AG10803 (cell line): Measurements from ENCODE around the gene FBXO3.

Source experiments
- DNase-seq: peaks from one replicate; pipeline ENCODE4 v3.0.0; 2010; ENCODE audit warnings: low read depth
- H3K4me3 ChIP-seq: 2 replicates; pipeline ENCODE4 v1.5.1; 2011; ENCODE audit warnings: mild to moderate bottlenecking, low read length, control low read depth
- CTCF ChIP-seq: conservative IDR thresholded peaks from 2 replicates; pipeline ENCODE4 v1.5.1; 2011; ENCODE audit warnings: mild to moderate bottlenecking, low read length, control low read depth, inconsistent platforms

FBXO3 gene

GRCh38 chr11:33770236-33770635, 4.1 kb downstream of the FBXO3 start:
- no peak for TF ChIP-seq CTCF
- no peak for DNase-seq
- H3K4me3 ChIP-seq, result no peak overlapping the region

DNA sequence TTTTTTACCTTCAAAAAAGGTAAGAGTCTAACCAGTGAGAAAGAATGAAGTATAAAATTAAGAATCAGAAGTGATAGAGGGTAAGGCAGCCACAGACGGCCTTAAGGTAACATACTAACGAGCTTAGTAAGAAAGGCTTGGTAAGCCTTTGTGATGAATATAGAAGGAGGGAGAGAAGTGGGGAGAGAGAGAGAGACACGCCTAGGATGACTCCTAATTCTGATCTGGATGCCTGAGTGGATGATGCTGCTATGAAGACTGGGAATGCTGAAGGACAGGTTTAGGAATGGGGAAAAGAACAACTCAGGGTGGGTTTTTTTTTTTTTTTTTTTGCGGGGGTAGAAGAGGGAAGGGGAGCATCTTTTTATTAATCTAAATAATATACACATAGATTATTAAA, 4.8 kb downstream of the FBXO3 start:
- TF ChIP-seq CTCF, result no peak
- DNase-seq, result no peak
- H3K4me3 ChIP-seq, result no peak overlapping the region

GRCh38 chr11:33767624-33768023, 6.7 kb downstream of the FBXO3 start:
- no peak for DNase-seq
- no peak for TF ChIP-seq CTCF
- H3K4me3 ChIP-seq, result no peak overlapping the region

DNA sequence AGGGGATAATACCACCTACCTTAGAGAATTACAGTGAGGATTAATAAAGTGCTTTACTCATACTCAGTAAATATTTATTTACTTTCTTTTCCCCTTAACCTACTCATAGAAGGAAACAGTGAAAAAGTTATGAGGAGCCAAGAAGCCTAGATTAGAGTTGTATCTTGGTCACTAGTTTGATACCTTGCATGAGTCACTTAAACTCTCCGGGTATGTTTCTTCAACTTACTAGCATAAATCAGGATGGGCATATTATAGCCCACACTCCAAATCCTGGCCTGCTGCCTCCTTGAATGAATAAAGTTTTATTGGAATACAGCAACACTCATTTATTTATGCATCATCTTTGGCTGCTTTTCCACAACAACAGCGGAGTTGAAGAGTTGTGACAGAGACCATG, 8.2 kb downstream of the FBXO3 start:
- DNase-seq, result no peak
- no peak for TF ChIP-seq CTCF

DNA sequence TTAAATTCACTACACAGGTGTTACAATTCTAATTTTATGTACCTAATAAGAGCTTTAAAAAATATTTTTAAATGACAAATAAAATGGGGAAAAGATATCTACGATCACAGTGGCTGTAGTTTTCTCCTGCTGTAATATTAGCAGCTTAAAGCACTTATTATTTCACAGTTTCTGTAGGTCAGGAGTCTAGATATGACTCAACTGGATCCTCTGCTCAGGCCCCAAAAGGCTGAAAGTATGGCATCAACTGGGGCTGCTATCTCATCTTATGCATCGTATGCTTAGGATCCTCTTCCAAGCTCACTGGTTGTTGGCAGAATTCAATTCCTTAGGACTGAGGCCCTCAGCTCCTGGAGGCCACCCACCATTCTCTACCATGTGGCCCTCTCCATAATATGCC, 12.8 kb downstream of the FBXO3 start:
- DNase-seq, result no peak
- H3K4me3 ChIP-seq, result no peak overlapping the region
- TF ChIP-seq CTCF, result no peak

More for the DNA sequence above, 8.2 kb downstream of the FBXO3 start:
- no peak overlapping the region for H3K4me3 ChIP-seq

DNA sequence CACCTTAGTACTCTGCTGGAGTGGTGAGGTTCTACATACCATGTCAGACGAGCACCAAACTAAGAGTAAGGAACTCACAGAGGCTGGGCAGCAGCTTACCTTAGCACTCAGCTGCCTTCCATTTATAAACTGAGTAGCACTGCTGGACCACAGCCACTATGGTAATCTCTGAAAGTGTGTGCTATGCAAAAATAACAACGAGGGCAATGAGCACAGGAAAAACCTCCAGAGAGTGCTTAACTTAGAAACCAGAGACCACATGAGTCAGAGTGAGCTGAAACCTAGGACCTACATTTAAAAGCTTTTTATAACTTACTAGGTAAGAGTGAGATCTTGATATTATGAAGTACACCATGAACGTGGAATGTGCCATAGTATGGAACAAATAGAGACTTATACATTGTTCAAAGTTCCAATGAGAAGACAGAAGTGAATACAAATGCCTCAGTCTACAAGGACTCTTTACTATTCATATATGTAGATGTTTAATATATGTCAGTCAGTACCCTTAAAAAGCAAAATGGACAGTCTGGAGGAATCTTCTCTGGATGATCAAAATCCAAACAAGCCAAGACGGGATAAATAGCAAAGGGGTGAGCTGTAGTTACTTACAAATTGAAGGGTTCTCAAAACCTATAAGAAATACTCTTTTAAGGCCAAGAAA, 20.9 kb downstream of the FBXO3 start:
- H3K4me3 ChIP-seq, result no peak overlapping the region
- peak; percentile 31 for DNase-seq
- no peak for TF ChIP-seq CTCF

DNA sequence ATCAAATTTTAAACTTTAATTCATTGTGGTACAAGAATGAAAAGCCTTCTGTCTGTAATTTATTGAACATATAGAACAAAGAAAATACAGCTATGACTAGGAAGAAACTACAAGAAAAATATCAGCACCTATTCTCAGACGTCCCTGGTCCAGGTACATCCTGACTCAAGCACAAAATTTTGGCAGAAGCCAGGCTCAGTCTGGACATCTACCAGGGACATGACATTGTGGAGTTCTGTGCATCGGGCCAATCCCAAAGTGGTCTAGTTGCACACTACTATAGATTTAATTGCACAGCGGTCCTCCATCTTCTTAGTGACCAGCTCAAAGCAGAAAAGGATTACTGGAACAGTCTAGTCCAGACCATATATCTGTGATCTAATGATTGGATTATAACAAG, 22.4 kb downstream of the FBXO3 start:
- H3K4me3 ChIP-seq, result no peak overlapping the region
- TF ChIP-seq CTCF, result no peak
- no peak for DNase-seq
